GM23338 (cell line): ENCODE results near the gene CEPT1. TPM values are rescaled to one million over a fixed set of nuclear protein-coding genes. Genes with fewer than 3 reads are reported as not detected.
"Not testable (repeated sequence)": the region's sequence is repeated elsewhere in the genome, so short reads cannot be mapped to it uniquely, and the experiment has no call there.

Source experiments
- ATAC-seq: fragments of 200-7000 bp; cut with Tn5 transposase; 3 replicates; pipeline ENCODE4 v1.9.1; 2020
- DNase-seq: peaks from one replicate; pipeline ENCODE4 v3.0.0-alpha.2; 2015; ENCODE audit warnings: low spot score
- H2AFZ ChIP-seq: fragments of 200-600 bp; sonication (generic); 2 replicates; pipeline ENCODE4 v1.8.0; 2016; ENCODE audit warnings: antibody characterized with exemption, mild to moderate bottlenecking, moderate library complexity
- H3F3A ChIP-seq: fragments of 200-600 bp; sonication (generic); replicated peaks from 2 replicates; pipeline ENCODE4 v1.8.0; 2017; ENCODE audit warnings: antibody characterized with exemption, mixed run types, low read depth
- H3K27ac ChIP-seq: fragments of 200-600 bp; sonication (generic); 2 replicates; pipeline ENCODE4 v1.6.1; 2016; ENCODE audit warnings: low read depth
- H3K27me3 ChIP-seq: fragments of 200-600 bp; sonication (generic); 2 replicates; pipeline ENCODE4 v1.8.0; 2016; ENCODE audit warnings: mild to moderate bottlenecking, mixed run types, moderate library complexity; ENCODE audit not compliant: insufficient read depth
- H3K36me3 ChIP-seq: fragments of 200-600 bp; sonication (generic); 2 replicates; pipeline ENCODE4 v1.8.0; 2016; ENCODE audit warnings: mild to moderate bottlenecking; ENCODE audit not compliant: insufficient read depth
- H3K4me1 ChIP-seq: fragments of 200-600 bp; sonication (generic); 2 replicates; pipeline ENCODE4 v1.8.0; 2016; ENCODE audit warnings: mild to moderate bottlenecking, moderate library complexity; ENCODE audit not compliant: insufficient read depth
- H3K4me2 ChIP-seq: fragments of 200-600 bp; sonication (generic); 2 replicates; pipeline ENCODE4 v1.7.1; 2017; ENCODE audit warnings: mixed run types
- H3K4me3 ChIP-seq: fragments of 200-600 bp; sonication (generic); 2 replicates; pipeline ENCODE4 v1.6.1; 2016; ENCODE audit warnings: mixed run types
- H3K79me2 ChIP-seq: fragments of 200-600 bp; sonication (generic); replicated peaks from 2 replicates; pipeline ENCODE4 v1.8.0; 2017; ENCODE audit warnings: mild to moderate bottlenecking; ENCODE audit not compliant: insufficient read depth
- H3K9me2 ChIP-seq: fragments of 200-600 bp; sonication (generic); 2 replicates; pipeline ENCODE4 v1.8.0; 2017; ENCODE audit not compliant: insufficient read depth
- H4K20me1 ChIP-seq: fragments of 200-600 bp; sonication (generic); replicated peaks from 2 replicates; pipeline ENCODE4 v1.8.0; 2017; ENCODE audit warnings: mild to moderate bottlenecking; ENCODE audit not compliant: insufficient read depth
- H3K27ac Mint-ChIP-seq: 2 replicates; pipeline ENCODE4 v1.8.0; 2020; ENCODE audit warnings: inconsistent platforms, mild to moderate bottlenecking, moderate library complexity, mixed read lengths
- H3K27me3 Mint-ChIP-seq: 3 replicates; pipeline ENCODE4 v1.8.0; 2022; ENCODE audit warnings: low read depth, mild to moderate bottlenecking, moderate library complexity, mixed read lengths, inconsistent platforms; ENCODE audit not compliant: insufficient read depth, poor library complexity
- H3K36me3 Mint-ChIP-seq: 3 replicates; pipeline ENCODE4 v1.8.0; 2021; ENCODE audit warnings: low read depth, mild to moderate bottlenecking, inconsistent platforms, moderate library complexity, mixed read lengths
- H3K4me1 Mint-ChIP-seq: 3 replicates; pipeline ENCODE4 v1.8.0; 2020; ENCODE audit warnings: mild to moderate bottlenecking, inconsistent platforms, mixed read lengths
- H3K4me3 Mint-ChIP-seq: 3 replicates; pipeline ENCODE4 v1.8.0; 2021; ENCODE audit warnings: moderate library complexity, mild to moderate bottlenecking, inconsistent platforms, mixed read lengths
- H3K9me3 Mint-ChIP-seq: 3 replicates; pipeline ENCODE4 v1.8.0; 2020; ENCODE audit warnings: moderate library complexity, mild to moderate bottlenecking, inconsistent platforms, mixed read lengths
- CTCF ChIP-seq, 2 experiments: fragments of 200-600 bp in 1 of 2; sonication (generic) in 1 of 2; conservative IDR thresholded peaks; 2 replicates each; pipeline versions ENCODE4 v1.5.1 to v1.6.1; 2016 to 2017; ENCODE audit warnings: antibody characterized with exemption in 2 of 2, low read depth in 2 of 2, mild to moderate bottlenecking in 2 of 2, moderate library complexity in 1 of 2
- EZH2 ChIP-seq: fragments of 200-600 bp; sonication (generic); IDR thresholded peaks from one replicate; pipeline ENCODE4 v1.8.0; 2017; ENCODE audit warnings: antibody characterized with exemption, mild to moderate bottlenecking, low read depth; ENCODE audit not compliant: unreplicated experiment
- EZH2phosphoT487 ChIP-seq: fragments of 200-600 bp; sonication (generic); IDR thresholded peaks from one replicate; pipeline ENCODE4 v1.8.1; 2018; ENCODE audit warnings: antibody characterized with exemption; ENCODE audit not compliant: unreplicated experiment
- NANOG ChIP-seq: IDR thresholded peaks from 2 replicates; pipeline ENCODE4 v1.6.1; 2016; ENCODE audit warnings: antibody characterized with exemption, borderline replicate concordance
- POLR2AphosphoS5 ChIP-seq: IDR thresholded peaks from 2 replicates; pipeline ENCODE4 v1.6.1; 2016; ENCODE audit warnings: antibody characterized with exemption, low read depth
- REST ChIP-seq: IDR thresholded peaks from one replicate; pipeline ENCODE4 v1.6.1; 2018; ENCODE audit warnings: antibody characterized with exemption; ENCODE audit not compliant: unreplicated experiment
- ZNF114 ChIP-seq: fragments of 250-450 bp; sonication (Bioruptor Pico); IDR thresholded peaks from 2 replicates; pipeline ENCODE4 v1.5.0; 2020; ENCODE audit warnings: mild to moderate bottlenecking, moderate library complexity
- long read RNA-seq: library from polyadenylated mRNA; unstranded; transcript quantifications from one replicate; pipeline ENCODE4 v2.0.0, GENCODE V29; 2020; ENCODE audit not compliant: unreplicated experiment
- polyA plus RNA-seq: library from polyadenylated mRNA; unstranded; fragments of >200 nt; fragmentation: Nextera tagmentation; extraction: Ambion mirVana; gene quantifications from 2 replicates; pipeline ENCODE4 v1.2.1, GENCODE V29; 2016
- total RNA-seq: library from RNA; depleted of rRNA; stranded (reverse); fragments of >200 nt; shearing (Covaris generic); gene quantifications from 2 replicates; pipeline ENCODE4 v1.2.3, GENCODE V29; 2014; rRNA removed

The CEPT1 gene
- total RNA-seq (33.5 and 39.5 TPM in 2 replicates), polyA plus RNA-seq (14.3 and 17.3 TPM in 2 replicates)
- long read RNA-seq, transcript CEPT1-201 (9 exons, 2,198 nt), result major isoform, 12 of 15 reads
- long read RNA-seq, partial matches to known transcripts, result 2 of 15 reads
- long read RNA-seq, other reads (novel, unspliced or antisense), result 1 of 15 reads

- Histone ChIP-seq H4K20me1 (no peaks in the 10 kb centered on the region; the same call in none of the 2 replicates), H3K4me1 (peaks cover 20% of the 10 kb centered on the region), H3K27ac (peak within 1 kb of the TSS; percentile 98), H2AFZ (peak within 1 kb of the TSS; percentile 86), H3K4me3 (peak within 1 kb of the TSS; percentile 76), H3K36me3 (peaks cover 10% of the 10 kb centered on the region; the same call in 1 of the 2 replicates), H3K79me2 (peaks cover 59% of the 10 kb centered on the region), H3F3A (no peaks in the 10 kb centered on the region), H3K9me2 (no peaks in the 10 kb centered on the region), H3K4me2 (peak within 1 kb of the TSS; percentile 89), H3K27me3 (no peaks in the 10 kb centered on the region)
- peak; percentile 99 for DNase-seq
- Mint-ChIP-seq H3K4me1 (peaks cover 32% of the 10 kb centered on the region), H3K9me3 (no peaks in the 10 kb centered on the region), H3K36me3 (peaks cover 20% of the 10 kb centered on the region), H3K27ac (peak within 1 kb of the TSS; percentile 96), H3K27me3 (peaks cover 2% of the 10 kb centered on the region), H3K4me3 (peak within 1 kb of the TSS; percentile 96)
- peak; percentile 86 for ATAC-seq
- TF ChIP-seq CTCF (conservative IDR thresholded peaks at IDR 0.05; ENCODE audit: low read depth in 2 of 2), result 0 out of 4 replicates have a peak, but pooled peaks of 1 of the 2 experiments have one; percentile 1
- TF ChIP-seq POLR2AphosphoS5, result peak; percentile 91
- no peak for TF ChIP-seq NANOG
Observed at GRCh38 chr1:111139956-111140679, at the start of gene CEPT1, which contains the start of gene DRAM2. TSS of gene CEPT1 (plus strand) at chr1:111140223. CDS start at chr1:111147715, 7,492 bp downstream. TSS of gene DRAM2 (minus strand) at chr1:111140093. CDS start at chr1:111131554, 8,539 bp downstream.

- not testable (repeated sequence) for H3K4me3 Mint-ChIP-seq
Observed at GRCh38 chr1:111095421-111095820, 44.6 kb upstream of the CEPT1 start.

GRCh38 chr1:111097356-111098099 is 42.5 kb upstream of the CEPT1 start:
- Histone ChIP-seq H4K20me1 (no peaks in the 10 kb centered on the region), H3K27ac (no peak overlapping the region), H3K4me3 (no peak overlapping the region), H3F3A (no peaks in the 10 kb centered on the region), H3K4me2 (no peak overlapping the region), H3K27me3 (no peaks in the 10 kb centered on the region), H3K79me2 (no peaks in the 10 kb centered on the region), H2AFZ (no peak overlapping the region), H3K4me1 (no peaks in the 10 kb centered on the region), H3K36me3 (0 out of 2 replicates have a peak, but pooled peaks cover 5% of the 10 kb centered on the region), H3K9me2 (no peaks in the 10 kb centered on the region; the same call in 1 of the 2 replicates)
- no peak overlapping the region for H3K27ac Mint-ChIP-seq
- no peak for ATAC-seq
- H3K4me3 Mint-ChIP-seq, result no peak overlapping the region
- no peaks in the 10 kb centered on the region for H3K4me1 Mint-ChIP-seq
- peaks cover 3% of the 10 kb centered on the region for H3K27me3 Mint-ChIP-seq
- no peak for DNase-seq
- peaks cover 94% of the 10 kb centered on the region for H3K9me3 Mint-ChIP-seq
- peaks cover 41% of the 10 kb centered on the region for H3K36me3 Mint-ChIP-seq
- TF ChIP-seq EZH2phosphoT487 (no peak), ZNF114 (CRISPR knock-in tag) (no peak), EZH2 (no peak), CTCF (conservative IDR thresholded peaks at IDR 0.05; ENCODE audit: low read depth in 2 of 2) (no peak), REST (no peak)

More at GRCh38 chr1:111095421-111095820, 44.6 kb upstream of the CEPT1 start:
- H3K27ac Mint-ChIP-seq, H3F3A ChIP-seq, H3K36me3 ChIP-seq, H3K27me3 ChIP-seq, H3K4me2 ChIP-seq, H4K20me1 ChIP-seq, H3K4me1 Mint-ChIP-seq, H3K4me1 ChIP-seq, H2AFZ ChIP-seq, ATAC-seq, H3K79me2 ChIP-seq, H3K27ac ChIP-seq, H3K27me3 Mint-ChIP-seq, H3K9me2 ChIP-seq, DNase-seq, H3K4me3 ChIP-seq: not testable (repeated sequence)
- peaks cover 83% of the 10 kb centered on the region for H3K9me3 Mint-ChIP-seq
- H3K36me3 Mint-ChIP-seq, result peaks cover 23% of the 10 kb centered on the region
